Thoracic aorta (tissue), 2 donors: Measurements from ENCODE around the gene USP7. TPM values are rescaled to one million over a fixed set of nuclear protein-coding genes. Genes with fewer than 3 reads are reported as not detected.

Experiments used
- ATAC-seq: fragments of 150-250 bp; one replicate; pipeline ENCODE4 v1.8.0; 2017; ENCODE audit warnings: low read depth; ENCODE audit not compliant: insufficient number of reproducible peaks, low FRiP score
- DNase-seq: peaks from one replicate; pipeline ENCODE4 v3.0.0-alpha.2; 2020; ENCODE audit warnings: low spot score
- H3K27ac ChIP-seq, 2 donors: fragments of 200-600 bp; sonication (generic); 1 replicate in 1 of 2; 2 replicates in 1 of 2; pipeline ENCODE4 v1.5.1; 2016; ENCODE audit warnings: mild to moderate bottlenecking in 2 of 2, moderate library complexity in 2 of 2
- H3K27me3 ChIP-seq: fragments of 200-600 bp; sonication (generic); replicated peaks from 2 replicates; pipeline ENCODE4 v1.6.0; 2016; ENCODE audit warnings: mild to moderate bottlenecking; ENCODE audit not compliant: insufficient read depth
- H3K36me3 ChIP-seq: fragments of 200-600 bp; sonication (generic); one replicate; pipeline ENCODE4 v1.5.1; 2016
- H3K4me1 ChIP-seq, 2 donors: fragments of 200-600 bp; sonication (generic); 1 replicate in 1 of 2; 2 replicates in 1 of 2; pipeline versions ENCODE4 v1.5.1 to v1.6.0; 2016; ENCODE audit warnings: low read depth in 2 of 2, mild to moderate bottlenecking in 1 of 2; ENCODE audit not compliant: control insufficient read depth in 1 of 2
- H3K4me3 ChIP-seq: fragments of 200-600 bp; sonication (generic); 2 replicates; pipeline ENCODE4 v1.5.1; 2016; ENCODE audit warnings: mild to moderate bottlenecking
- H3K9me3 ChIP-seq: fragments of 200-600 bp; sonication (generic); 2 replicates; pipeline ENCODE4 v1.5.1; 2016
- CTCF ChIP-seq: fragments of 200-600 bp; sonication (generic); IDR thresholded peaks from one replicate; pipeline ENCODE4 v1.5.1; 2019; ENCODE audit warnings: antibody characterized with exemption
- total RNA-seq, 2 donors: library from RNA; depleted of rRNA; stranded (reverse); fragments of >200 nt; gene quantifications; one replicate each; pipeline versions ENCODE4 v1.1.0 to v1.2.3, GENCODE V29; 2016

Gene USP7
- total RNA-seq, 2 donors from 2014 or later: 61.2 to 93.8 TPM

- DNase-seq (no peak), ATAC-seq (no peak)
- no peak overlapping the region for H3K4me3 ChIP-seq
- peaks cover 31 to 86% of the 10 kb centered on the region in 2 donors for H3K4me1 ChIP-seq
- H3K27ac ChIP-seq: no peak overlapping the region
- H3K36me3 ChIP-seq: no peaks in the 10 kb centered on the region
- TF ChIP-seq CTCF: no peak
- no peaks in the 10 kb centered on the region for H3K9me3 ChIP-seq
- no peaks in the 10 kb centered on the region for H3K27me3 ChIP-seq
Observed at GRCh38 chr16:8941718-8942344, 21.9 kb downstream of the USP7 start.

- Histone ChIP-seq H3K4me3 (no peak overlapping the region), H3K27me3 (no peaks in the 10 kb centered on the region), H3K9me3 (no peaks in the 10 kb centered on the region), H3K4me1 (peaks cover 11 to 68% of the 10 kb centered on the region in 2 donors), H3K36me3 (no peaks in the 10 kb centered on the region), H3K27ac (no peak overlapping the region)
- ATAC-seq (no peak), DNase-seq (no peak)
- no peak for TF ChIP-seq CTCF
Observed at GRCh38 chr16:8937803-8938202, 25.9 kb downstream of the USP7 start.

- ATAC-seq (no peak), DNase-seq (no peak)
- TF ChIP-seq CTCF: no peak
- H3K27ac ChIP-seq: no peak overlapping the region
- no peak overlapping the region for H3K4me3 ChIP-seq
- no peaks in the 10 kb centered on the region for H3K9me3 ChIP-seq
- peaks cover 6 to 56% of the 10 kb centered on the region in 2 donors for H3K4me1 ChIP-seq
- H3K36me3 ChIP-seq: no peaks in the 10 kb centered on the region
- no peaks in the 10 kb centered on the region for H3K27me3 ChIP-seq
Observed at GRCh38 chr16:8936421-8936820, 27.3 kb downstream of the USP7 start.

DNA sequence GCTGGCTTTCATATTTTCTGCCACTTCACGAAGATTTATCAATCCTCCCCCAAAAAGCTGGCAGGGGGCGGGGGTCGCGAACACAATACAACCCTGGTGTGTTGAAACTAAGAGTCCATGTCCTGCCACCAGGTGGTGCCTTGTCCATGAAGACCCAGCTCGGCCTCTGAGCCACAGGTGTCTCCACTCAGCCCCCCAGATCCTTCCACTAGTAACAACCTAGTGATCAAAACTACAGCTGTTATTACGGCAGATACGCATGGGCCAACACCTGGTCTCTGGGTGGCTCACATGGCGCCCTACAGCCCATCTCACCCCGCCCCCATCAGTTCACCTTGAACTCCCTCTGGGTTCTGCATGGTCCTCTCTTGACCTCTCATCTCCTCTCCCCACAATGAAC lies 27.7 kb downstream of the USP7 start:
- Histone ChIP-seq H3K27ac (no peak overlapping the region), H3K27me3 (no peaks in the 10 kb centered on the region), H3K4me1 (peaks cover 6 to 56% of the 10 kb centered on the region in 2 donors), H3K4me3 (no peak overlapping the region), H3K36me3 (no peaks in the 10 kb centered on the region), H3K9me3 (no peaks in the 10 kb centered on the region)
- ATAC-seq (no peak), DNase-seq (no peak)
- TF ChIP-seq CTCF: no peak

- no peak for DNase-seq
- Histone ChIP-seq H3K27me3 (no peaks in the 10 kb centered on the region), H3K36me3 (no peaks in the 10 kb centered on the region), H3K4me3 (no peak overlapping the region), H3K4me1 (peaks cover 6 to 45% of the 10 kb centered on the region in 2 donors), H3K9me3 (no peaks in the 10 kb centered on the region), H3K27ac (no peak overlapping the region)
- no peak for ATAC-seq
- TF ChIP-seq CTCF: no peak
Observed at GRCh38 chr16:8934601-8935000, 29.1 kb downstream of the USP7 start.
